ENCODE measurements around the gene IL17RE.

DNA sequence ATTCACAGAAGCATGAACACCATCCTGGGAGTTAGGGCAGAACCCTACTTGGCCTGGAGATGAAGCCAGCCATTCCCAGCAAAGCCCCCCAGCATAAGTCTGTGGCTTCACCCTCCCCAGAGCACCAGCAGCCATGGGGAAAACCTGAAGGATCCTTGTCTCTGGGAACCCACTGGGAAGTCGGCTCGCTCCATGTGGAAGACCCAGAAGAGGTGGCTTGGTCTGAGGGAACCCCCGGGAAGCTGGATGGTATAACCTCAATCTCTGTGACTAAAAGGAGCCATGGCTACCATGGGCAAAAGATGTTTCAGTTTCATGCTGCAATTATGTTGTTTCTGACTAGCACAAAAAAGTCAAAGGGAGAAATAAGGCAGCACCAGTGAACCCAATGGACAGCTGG lies 47.1 kb upstream of the IL17RE start:
- no peak for TF ChIP-seq ZNF274 (CRISPR knock-in tag; IDR thresholded peaks at IDR 0.05)
- TF ChIP-seq SMC3 (IDR thresholded peaks at IDR 0.05; ENCODE audit: low read length), result no peak
- no peak for TF ChIP-seq POLR2AphosphoS2 (IDR thresholded peaks at IDR 0.05; ENCODE audit: low read depth, low read length)

Data from HepG2 (cell line).